COR-L47 (cell line): ENCODE data around the gene TRIM40.

Source experiments
- DNase-seq: peaks from one replicate; lab custom pipeline; 2025; lab: John Stamatoyannopoulos, UW

The TRIM40 gene

GRCh38 chr6:30149858-30150550 is 14.1 kb downstream of the TRIM40 start:
- DNase-seq: no peak

GRCh38 chr6:30150671-30151395 is 14.9 kb downstream of the TRIM40 start:
- no peak for DNase-seq

GRCh38 chr6:30151580-30151979 is 15.6 kb downstream of the TRIM40 start:
- DNase-seq: no peak

- DNase-seq: no peak
Observed at GRCh38 chr6:30152016-30152673, 16.2 kb downstream of the TRIM40 start.

- no peak for DNase-seq
Observed at GRCh38 chr6:30152910-30153610, 17.1 kb downstream of the TRIM40 start.

- no peak for DNase-seq
Observed at GRCh38 chr6:30154061-30154460, 18.1 kb downstream of the TRIM40 start.

GRCh38 chr6:30154709-30155519 is 19.0 kb downstream of the TRIM40 start:
- no peak for DNase-seq

GRCh38 chr6:30155520-30156261 is 19.8 kb downstream of the TRIM40 start:
- no peak for DNase-seq

GRCh38 chr6:30156262-30156599 is 20.3 kb downstream of the TRIM40 start:
- no peak for DNase-seq

- no peak for DNase-seq
Observed at GRCh38 chr6:30156774-30157173, 20.8 kb downstream of the TRIM40 start.

GRCh38 chr6:30157581-30157980 is 21.6 kb downstream of the TRIM40 start:
- DNase-seq: no peak

GRCh38 chr6:30157999-30158398 is 22.1 kb downstream of the TRIM40 start:
- DNase-seq: no peak

- DNase-seq: no peak
Observed at GRCh38 chr6:30158475-30159040, 22.6 kb downstream of the TRIM40 start.

GRCh38 chr6:30160008-30160784 is 24.3 kb downstream of the TRIM40 start:
- DNase-seq: no peak

- DNase-seq: no peak
Observed at GRCh38 chr6:30160785-30161531, 25.0 kb downstream of the TRIM40 start, which contains the start of gene TRIM10. TRIM10 (minus strand) TSS chr6:30161211; CDS start chr6:30160858, 353 bp downstream.

- no peak for DNase-seq
Observed at GRCh38 chr6:30162265-30163089, 26.5 kb downstream of the TRIM40 start.

- DNase-seq: no peak
Observed at GRCh38 chr6:30163090-30163917, 27.4 kb downstream of the TRIM40 start, which contains the start of gene TRIM15. TRIM15 (plus strand) TSS chr6:30163546; CDS start chr6:30163685, 139 bp downstream.
